GM12865 (cell line): Measurements from ENCODE around the gene POLR3A.
A peak's percentile ranks its signal among the peaks of the same experiment; 100 is the strongest.

ENCODE experiments used
- DNase-seq: peaks from one replicate; pipeline ENCODE4 v3.0.0; 2010; ENCODE audit warnings: low read depth
- H3K4me3 ChIP-seq: 2 replicates; pipeline ENCODE4 v1.5.1; 2011; ENCODE audit warnings: mild to moderate bottlenecking, low read depth, low read length, control low read depth
- CTCF ChIP-seq: IDR thresholded peaks from 2 replicates; pipeline ENCODE4 v1.5.1; 2011; ENCODE audit warnings: low read length, control low read depth, low read depth, inconsistent platforms; ENCODE audit not compliant: insufficient read depth; ENCODE audit errors: missing control alignments

Gene POLR3A

GRCh38 chr10:78041170-78042057 is 12.1 kb upstream of the POLR3A start:
- DNase-seq: peak; percentile 14
- TF ChIP-seq CTCF: no peak
- no peak overlapping the region for H3K4me3 ChIP-seq

GRCh38 chr10:78039743-78040142 is 10.4 kb upstream of the POLR3A start:
- H3K4me3 ChIP-seq: no peak overlapping the region
- TF ChIP-seq CTCF: no peak
- DNase-seq: no peak

- no peak for TF ChIP-seq CTCF
- no peak overlapping the region for H3K4me3 ChIP-seq
Observed at GRCh38 chr10:78038791-78039547, 9.7 kb upstream of the POLR3A start.

GRCh38 chr10:78038105-78038504 is 8.8 kb upstream of the POLR3A start:
- no peak for DNase-seq
- no peak overlapping the region for H3K4me3 ChIP-seq
- no peak for TF ChIP-seq CTCF

More at GRCh38 chr10:78038791-78039547, 9.7 kb upstream of the POLR3A start:
- DNase-seq: no peak

- DNase-seq: no peak
- peak overlapping the region; percentile 77 for H3K4me3 ChIP-seq
- no peak for TF ChIP-seq CTCF
Observed at GRCh38 chr10:78035933-78036583, 6.7 kb upstream of the POLR3A start.

GRCh38 chr10:78035437-78035836 is 6.1 kb upstream of the POLR3A start:
- DNase-seq: no peak
- peak overlapping the region; percentile 77 for H3K4me3 ChIP-seq
- no peak for TF ChIP-seq CTCF
